M059J (cell line): ENCODE measurements around the gene LHX1. TPM values are rescaled to one million over a fixed set of nuclear protein-coding genes. Genes with fewer than 3 reads are reported as not detected.

Experiments
- DNase-seq: peaks from one replicate; pipeline ENCODE4 v3.0.0-alpha.2; 2012; ENCODE audit warnings: low read depth
- total RNA-seq: library from RNA; depleted of rRNA; stranded (reverse); fragments of >200 nt; shearing (Covaris generic); gene quantifications from 2 replicates; pipeline ENCODE4 v1.2.3, GENCODE V29; 2014

The LHX1 gene
- total RNA-seq, 1 experiment from 2014 or later, result 3.5 TPM

- DNase-seq, result peak; percentile 18
Measured at GRCh38 chr17:36939052-36939801, 2.0 kb downstream of the LHX1 start.

- no peak for DNase-seq
Measured at GRCh38 chr17:36939802-36940312, 2.6 kb downstream of the LHX1 start.

GRCh38 chr17:36940313-36941264 lies 3.3 kb downstream of the LHX1 start:
- DNase-seq, result no peak

- no peak for DNase-seq
Measured at GRCh38 chr17:36941265-36942010, 4.2 kb downstream of the LHX1 start.

GRCh38 chr17:36942019-36942599 lies 4.8 kb downstream of the LHX1 start:
- no peak for DNase-seq

- DNase-seq, result no peak
Measured at GRCh38 chr17:36942631-36943125, 5.4 kb downstream of the LHX1 start.

GRCh38 chr17:36943250-36944191 lies 6.2 kb downstream of the LHX1 start:
- no peak for DNase-seq

- DNase-seq, result no peak
Measured at GRCh38 chr17:36944553-36944952, 7.3 kb downstream of the LHX1 start.

- no peak for DNase-seq
Measured at GRCh38 chr17:36945140-36945539, 7.9 kb downstream of the LHX1 start.

- DNase-seq, result no peak
Measured at GRCh38 chr17:36945959-36946725, 8.9 kb downstream of the LHX1 start.

- DNase-seq, result no peak
Measured at GRCh38 chr17:36946726-36947091, 9.4 kb downstream of the LHX1 start.

GRCh38 chr17:36947922-36948716 lies 10.8 kb downstream of the LHX1 start:
- DNase-seq, result peak; percentile 46

- peak; percentile 96 for DNase-seq
Measured at GRCh38 chr17:36948717-36949460, 11.6 kb downstream of the LHX1 start, which contains the start of gene AATF. AATF (plus strand) TSS chr17:36948954; CDS start chr17:36949126, 172 bp downstream.

- peak; percentile 51 for DNase-seq
Measured at GRCh38 chr17:36949461-36949927, 12.2 kb downstream of the LHX1 start.

- DNase-seq, result no peak
Measured at GRCh38 chr17:36950027-36950426, 12.8 kb downstream of the LHX1 start.

- no peak for DNase-seq
Measured at GRCh38 chr17:36951084-36951789, 14.0 kb downstream of the LHX1 start.

- no peak for DNase-seq
Measured at GRCh38 chr17:36971508-36971907, 34.2 kb downstream of the LHX1 start.
